ENCODE data around the gene NAIF1.

- TF ChIP-seq ZBTB33 (IDR thresholded peaks at IDR 0.05; ENCODE audit: borderline replicate concordance, low read depth), result no peak
- no peak for TF ChIP-seq POLR2AphosphoS5 (IDR thresholded peaks at IDR 0.05; ENCODE audit: low read depth, low read length)
- TF ChIP-seq RAD21 (IDR thresholded peaks at IDR 0.05; ENCODE audit: low read length), result no peak
- TF ChIP-seq CTCF (IDR thresholded peaks at IDR 0.05), result peak; percentile 27
- no peak for TF ChIP-seq MAX (IDR thresholded peaks at IDR 0.05; ENCODE audit: low read depth)
- TF ChIP-seq GABPA (IDR thresholded peaks at IDR 0.05; ENCODE audit: low read depth), result no peak
- no peak for TF ChIP-seq RXRA (IDR thresholded peaks at IDR 0.05; ENCODE audit: borderline replicate concordance, low read depth)
Measured at GRCh38 chr9:128103589-128103962, 36.5 kb upstream of the NAIF1 start.

Measured in SK-N-SH (cell line).